Esophagus (tissue), 2 donors: ENCODE results near the gene LEKR1. TPM values are rescaled to one million over a fixed set of nuclear protein-coding genes. Genes with fewer than 3 reads are reported as not detected.

Experiments
- H3K27ac ChIP-seq, 2 donors: one replicate each; pipeline ENCODE4 v1.5.1; 2013; ENCODE audit warnings: low read depth in 2 of 2, mild to moderate bottlenecking in 2 of 2, inconsistent platforms in 1 of 2, low read length in 1 of 2, moderate library complexity in 1 of 2
- H3K27me3 ChIP-seq, 2 donors: one replicate each; pipeline ENCODE4 v1.6.1; 2013; ENCODE audit warnings: low read length in 2 of 2, control low read depth in 1 of 2, mild to moderate bottlenecking in 1 of 2; ENCODE audit not compliant: insufficient read depth in 2 of 2, control insufficient read depth in 1 of 2
- H3K36me3 ChIP-seq, 2 donors: one replicate each; pipeline ENCODE4 v1.6.1; 2013; ENCODE audit warnings: low read length in 1 of 2; ENCODE audit not compliant: control insufficient read depth in 2 of 2, insufficient read depth in 2 of 2
- H3K4me1 ChIP-seq, 2 donors: one replicate each; pipeline ENCODE4 v1.6.1; 2013; ENCODE audit warnings: low read length in 1 of 2; ENCODE audit not compliant: control insufficient read depth in 2 of 2, insufficient read depth in 2 of 2
- H3K4me3 ChIP-seq, 2 donors: one replicate each; pipeline ENCODE4 v1.5.1; 2013; ENCODE audit warnings: low read length in 2 of 2, mild to moderate bottlenecking in 2 of 2, low read depth in 1 of 2, moderate library complexity in 1 of 2
- H3K9me3 ChIP-seq, 2 donors: one replicate each; pipeline ENCODE4 v1.6.1; 2013; ENCODE audit warnings: mild to moderate bottlenecking in 2 of 2, low read depth in 1 of 2, low read length in 1 of 2, moderate library complexity in 1 of 2; ENCODE audit not compliant: control insufficient read depth in 2 of 2, insufficient read depth in 1 of 2
- WGBS, 2 donors: extraction: QIAGEN DNeasy Blood & Tissue Kit; methylation state at CpG; one replicate each; pipeline ENCODE4 v1.1.7; 2013; 5-methylcytosine and 5-hydroxymethylcytosine counted together
- polyA plus RNA-seq, 2 donors: library from polyadenylated mRNA; stranded (reverse); fragments of 200-250 nt; gene quantifications; one replicate each; pipeline ENCODE4 v1.2.3, GENCODE V29; 2013
- donor health status: healthy with polysubstance abuse.
- donor health status: Bipolar disorder and iron deficiency.

Gene LEKR1
- polyA plus RNA-seq, 2 donors = 0.21 to 0.33 TPM

GRCh38 chr3:157087373-157087772, 261.2 kb downstream of the LEKR1 start:
- H3K36me3 ChIP-seq = no peaks in the 10 kb centered on the region
- H3K27me3 ChIP-seq = no peaks in the 10 kb centered on the region
- H3K27ac ChIP-seq = peak overlapping the region; percentile 35 to 56
- 58 to 77% methylated on average over 1 of the region's 1 CpG for WGBS, 2 donors
- H3K4me1 ChIP-seq = peaks cover 0 to 2% of the 10 kb centered on the region in 2 donors
- no peaks in the 10 kb centered on the region for H3K9me3 ChIP-seq
- no peak overlapping the region for H3K4me3 ChIP-seq

GRCh38 chr3:157087780-157088600, 261.8 kb downstream of the LEKR1 start:
- H3K4me1 ChIP-seq = no peaks in the 10 kb centered on the region
- WGBS, 2 donors = 20 to 22% methylated on average over 13 of the region's 13 CpGs
- peak overlapping the region; percentile 63 to 66 for H3K4me3 ChIP-seq

GRCh38 chr3:157088601-157089454, 262.7 kb downstream of the LEKR1 start:
- Histone ChIP-seq H3K4me3 (peak overlapping the region; percentile 63 to 66), H3K9me3 (no peaks in the 10 kb centered on the region), H3K27me3 (no peaks in the 10 kb centered on the region), H3K4me1 (no peaks in the 10 kb centered on the region), H3K36me3 (no peaks in the 10 kb centered on the region), H3K27ac (peak overlapping the region; percentile 99 to 100)
- WGBS, 2 donors = 0 to 1% methylated on average over 57 to 59 of the region's 59 CpGs

More at GRCh38 chr3:157087780-157088600, 261.8 kb downstream of the LEKR1 start:
- H3K9me3 ChIP-seq = no peaks in the 10 kb centered on the region
- H3K27me3 ChIP-seq = no peaks in the 10 kb centered on the region
- H3K27ac ChIP-seq = peak overlapping the region; percentile 99 to 100
- no peaks in the 10 kb centered on the region for H3K36me3 ChIP-seq

- Histone ChIP-seq H3K36me3 (no peaks in the 10 kb centered on the region), H3K4me1 (no peaks in the 10 kb centered on the region), H3K27me3 (no peaks in the 10 kb centered on the region), H3K4me3 (peak overlapping the region; percentile 63 to 66), H3K9me3 (no peaks in the 10 kb centered on the region), H3K27ac (peak overlapping the region; percentile 99 to 100)
- 18 to 22% methylated on average over 18 of the region's 18 CpGs for WGBS, 2 donors
These were observed 263.5 kb downstream of the LEKR1 start for GRCh38 chr3:157089455-157090221.

- WGBS, 2 donors = 68 to 69% methylated on average over 4 of the region's 4 CpGs
- no peaks in the 10 kb centered on the region for H3K9me3 ChIP-seq
- H3K27me3 ChIP-seq = no peaks in the 10 kb centered on the region
- H3K36me3 ChIP-seq = no peaks in the 10 kb centered on the region
- H3K4me1 ChIP-seq = no peaks in the 10 kb centered on the region
- H3K4me3 ChIP-seq = no peak overlapping the region
- no peak overlapping the region for H3K27ac ChIP-seq
These were observed 265.1 kb downstream of the LEKR1 start for GRCh38 chr3:157091083-157091833.

- no peaks in the 10 kb centered on the region for H3K9me3 ChIP-seq
- 71 to 80% methylated on average over 5 of the region's 5 CpGs for WGBS, 2 donors
- no peaks in the 10 kb centered on the region for H3K4me1 ChIP-seq
- H3K27me3 ChIP-seq = no peaks in the 10 kb centered on the region
- no peaks in the 10 kb centered on the region for H3K36me3 ChIP-seq
- no peak overlapping the region for H3K4me3 ChIP-seq
- H3K27ac ChIP-seq = no peak overlapping the region
These were observed 266.1 kb downstream of the LEKR1 start for GRCh38 chr3:157092230-157092629.

GRCh38 chr3:157093096-157093495, 266.9 kb downstream of the LEKR1 start:
- WGBS, 2 donors = 72 to 87% methylated on average over 1 of the region's 1 CpG
- H3K27me3 ChIP-seq = no peaks in the 10 kb centered on the region
- no peak overlapping the region for H3K27ac ChIP-seq
- H3K9me3 ChIP-seq = no peaks in the 10 kb centered on the region
- H3K4me3 ChIP-seq = no peak overlapping the region
- no peaks in the 10 kb centered on the region for H3K36me3 ChIP-seq
- H3K4me1 ChIP-seq = no peaks in the 10 kb centered on the region

GRCh38 chr3:157094301-157094700, 268.1 kb downstream of the LEKR1 start:
- no peak overlapping the region for H3K27ac ChIP-seq

More at GRCh38 chr3:157094301-157094700, 268.1 kb downstream of the LEKR1 start:
- H3K4me3 ChIP-seq = no peak overlapping the region
- no peaks in the 10 kb centered on the region for H3K9me3 ChIP-seq
- WGBS, 2 donors = 91 to 95% methylated on average over 2 of the region's 2 CpGs
- H3K36me3 ChIP-seq = no peaks in the 10 kb centered on the region
- no peaks in the 10 kb centered on the region for H3K4me1 ChIP-seq
- no peaks in the 10 kb centered on the region for H3K27me3 ChIP-seq
